Astrocyte (in vitro differentiated cells and primary cell): Measurements from ENCODE around the gene PBRM1. TPM values are rescaled to one million over a fixed set of nuclear protein-coding genes. Genes with fewer than 3 reads are reported as not detected.

Experiments
- DNase-seq: peaks from one replicate; pipeline ENCODE4 v3.0.0-alpha.2; 2010; ENCODE audit warnings: low read depth
- FAIRE-seq: peaks from 2 replicates; lab custom pipeline; 2011; peaks lifted over from hg19 to GRCh38; lab: Jason Lieb, UNC
- H2AFZ ChIP-seq: 2 replicates; pipeline ENCODE4 v1.6.0; 2012; ENCODE audit warnings: low read depth, low read length, inconsistent platforms
- H3K27ac ChIP-seq: 2 replicates; pipeline ENCODE4 v1.5.1; 2011; ENCODE audit warnings: low read depth, low read length, inconsistent platforms
- H3K27me3 ChIP-seq: 2 replicates; pipeline ENCODE4 v1.6.0; 2011; ENCODE audit warnings: low read length, inconsistent platforms; ENCODE audit not compliant: insufficient read depth
- H3K36me3 ChIP-seq: 2 replicates; pipeline ENCODE4 v1.5.1; 2011; ENCODE audit warnings: low read length, inconsistent platforms; ENCODE audit not compliant: insufficient read depth
- H3K4me1 ChIP-seq: 2 replicates; pipeline ENCODE4 v1.5.1; 2011; ENCODE audit warnings: low read length, inconsistent platforms; ENCODE audit not compliant: insufficient read depth
- H3K4me2 ChIP-seq: 2 replicates; pipeline ENCODE4 v1.6.0; 2012; ENCODE audit warnings: low read length, inconsistent platforms
- H3K4me3 ChIP-seq: 2 replicates; pipeline ENCODE4 v1.5.1; 2011; ENCODE audit warnings: low read depth, mild to moderate bottlenecking, low read length, inconsistent platforms; ENCODE audit not compliant: insufficient read depth
- H3K79me2 ChIP-seq: 2 replicates; pipeline ENCODE4 v1.6.0; 2012; ENCODE audit warnings: mild to moderate bottlenecking, low read length, inconsistent platforms; ENCODE audit not compliant: insufficient read depth
- H3K9ac ChIP-seq: 2 replicates; pipeline ENCODE4 v1.6.0; 2012; ENCODE audit warnings: mild to moderate bottlenecking, low read length, inconsistent platforms
- H3K9me3 ChIP-seq: 2 replicates; pipeline ENCODE4 v1.5.1; 2012; ENCODE audit warnings: low read depth, mild to moderate bottlenecking, low read length, inconsistent platforms; ENCODE audit not compliant: insufficient read depth
- H4K20me1 ChIP-seq: 2 replicates; pipeline ENCODE4 v1.6.0; 2012; ENCODE audit warnings: low read length, inconsistent platforms; ENCODE audit not compliant: insufficient read depth
- H3K27ac Mint-ChIP-seq: one replicate; pipeline ENCODE4 v1.8.0; 2021; ENCODE audit warnings: mild to moderate bottlenecking, mixed read lengths; ENCODE audit not compliant: unreplicated experiment
- H3K27me3 Mint-ChIP-seq: one replicate; pipeline ENCODE4 v1.8.0; 2021; ENCODE audit warnings: low read depth, mixed read lengths; ENCODE audit not compliant: unreplicated experiment
- H3K36me3 Mint-ChIP-seq: one replicate; pipeline ENCODE4 v1.8.0; 2021; ENCODE audit warnings: low read depth, mixed read lengths; ENCODE audit not compliant: unreplicated experiment
- H3K4me1 Mint-ChIP-seq: one replicate; pipeline ENCODE4 v1.8.0; 2021; ENCODE audit warnings: low read depth, mixed read lengths; ENCODE audit not compliant: unreplicated experiment
- H3K4me3 Mint-ChIP-seq: one replicate; pipeline ENCODE4 v1.8.0; 2021; ENCODE audit warnings: mild to moderate bottlenecking, moderate library complexity, mixed read lengths; ENCODE audit not compliant: unreplicated experiment
- H3K9me3 Mint-ChIP-seq: one replicate; pipeline ENCODE4 v1.8.0; 2021; ENCODE audit warnings: mild to moderate bottlenecking, mixed read lengths; ENCODE audit not compliant: unreplicated experiment
- EZH2 ChIP-seq: IDR thresholded peaks from 2 replicates; pipeline ENCODE4 v1.6.1; 2012; ENCODE audit warnings: mild to moderate bottlenecking, low read length, inconsistent platforms; ENCODE audit not compliant: insufficient read depth
- total RNA-seq: library from RNA; stranded (reverse); gene quantifications from 2 replicates; pipeline ENCODE4 v1.2.1, GENCODE V29; 2021
- TF ChIP-seq, protein P1 (sequence below): IDR thresholded peaks from 2 replicates; pipeline ENCODE4 v1.5.1; 2011; ENCODE audit warnings: low read depth, mild to moderate bottlenecking, inconsistent platforms, low read length, moderate library complexity; ENCODE audit not compliant: insufficient read depth

Gene PBRM1
- total RNA-seq, 1 donor from 2014 or later, result 54.5 TPM

DNA sequence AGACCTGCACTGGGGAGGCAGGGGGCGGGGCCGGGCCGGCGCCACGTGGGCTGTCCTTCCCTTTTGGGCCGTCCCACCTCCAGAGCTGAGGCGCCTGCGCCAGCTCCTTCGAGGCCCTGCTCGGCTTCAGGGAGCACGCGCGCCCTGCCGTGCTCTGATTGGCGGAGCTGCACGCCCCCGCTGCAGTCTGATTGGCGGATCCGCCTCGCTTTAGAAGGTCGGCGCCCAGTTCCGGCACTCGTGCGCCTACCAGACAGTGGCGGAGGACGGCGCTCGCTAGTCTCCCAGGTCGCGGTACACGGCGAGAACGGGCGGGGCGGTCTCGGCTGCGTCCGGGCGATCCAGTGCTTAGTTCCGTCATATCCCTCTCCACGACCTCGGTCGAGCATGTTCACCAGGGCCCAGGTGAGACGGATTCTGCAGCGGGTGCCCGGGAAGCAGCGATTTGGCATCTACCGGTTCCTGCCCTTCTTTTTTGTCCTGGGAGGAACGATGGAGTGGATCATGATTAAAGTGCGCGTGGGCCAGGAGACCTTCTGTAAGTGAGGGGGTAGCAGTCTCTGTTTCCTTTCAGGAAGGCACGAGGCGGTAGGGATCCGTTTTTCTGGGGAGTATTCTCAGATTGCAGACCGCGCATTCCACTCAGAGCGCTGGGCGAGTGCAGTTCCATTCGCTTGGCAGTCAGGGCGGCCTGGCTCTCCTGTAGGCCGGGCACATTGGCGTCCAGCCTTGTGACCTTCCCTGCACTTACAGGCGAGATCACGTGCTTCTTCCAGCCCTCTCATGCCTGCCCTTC is 149.1 kb downstream of the PBRM1 start, which contains the start of gene UQCC5:
TSS of gene UQCC5 (plus strand) at position 237 of the 796 bp plus-strand sequence. CDS start at position 388, 151 bp downstream.
- TF ChIP-seq EZH2, result no peak
- TF ChIP-seq, protein P1, sequence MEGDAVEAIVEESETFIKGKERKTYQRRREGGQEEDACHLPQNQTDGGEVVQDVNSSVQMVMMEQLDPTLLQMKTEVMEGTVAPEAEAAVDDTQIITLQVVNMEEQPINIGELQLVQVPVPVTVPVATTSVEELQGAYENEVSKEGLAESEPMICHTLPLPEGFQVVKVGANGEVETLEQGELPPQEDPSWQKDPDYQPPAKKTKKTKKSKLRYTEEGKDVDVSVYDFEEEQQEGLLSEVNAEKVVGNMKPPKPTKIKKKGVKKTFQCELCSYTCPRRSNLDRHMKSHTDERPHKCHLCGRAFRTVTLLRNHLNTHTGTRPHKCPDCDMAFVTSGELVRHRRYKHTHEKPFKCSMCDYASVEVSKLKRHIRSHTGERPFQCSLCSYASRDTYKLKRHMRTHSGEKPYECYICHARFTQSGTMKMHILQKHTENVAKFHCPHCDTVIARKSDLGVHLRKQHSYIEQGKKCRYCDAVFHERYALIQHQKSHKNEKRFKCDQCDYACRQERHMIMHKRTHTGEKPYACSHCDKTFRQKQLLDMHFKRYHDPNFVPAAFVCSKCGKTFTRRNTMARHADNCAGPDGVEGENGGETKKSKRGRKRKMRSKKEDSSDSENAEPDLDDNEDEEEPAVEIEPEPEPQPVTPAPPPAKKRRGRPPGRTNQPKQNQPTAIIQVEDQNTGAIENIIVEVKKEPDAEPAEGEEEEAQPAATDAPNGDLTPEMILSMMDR, result no peak
- H3K4me1 ChIP-seq, result peaks cover 49% of the 10 kb centered on the region
- no peaks in the 10 kb centered on the region for H3K27me3 ChIP-seq
- peak within 1 kb of the TSS; percentile 96 for H3K4me2 ChIP-seq
- no peaks in the 10 kb centered on the region for H3K9me3 ChIP-seq
- H3K9ac ChIP-seq, result peak within 1 kb of the TSS; percentile 95
- DNase-seq (peak; percentile 95), FAIRE-seq (peak; percentile 55)
- H3K79me2 ChIP-seq, result peaks cover 76% of the 10 kb centered on the region
- Mint-ChIP-seq H3K4me3 (peak within 1 kb of the TSS; percentile 99), H3K36me3 (peaks cover 11% of the 10 kb centered on the region), H3K27me3 (no peaks in the 10 kb centered on the region), H3K4me1 (peaks cover 23% of the 10 kb centered on the region), H3K9me3 (no peaks in the 10 kb centered on the region), H3K27ac (peak within 1 kb of the TSS; percentile 99)
- H3K27ac ChIP-seq, result peak within 1 kb of the TSS; percentile 83
- H4K20me1 ChIP-seq, result peaks cover 53% of the 10 kb centered on the region
- H2AFZ ChIP-seq, result peak within 1 kb of the TSS; percentile 11
- peak within 1 kb of the TSS; percentile 95 for H3K4me3 ChIP-seq
- peaks cover 10% of the 10 kb centered on the region for H3K36me3 ChIP-seq

DNA sequence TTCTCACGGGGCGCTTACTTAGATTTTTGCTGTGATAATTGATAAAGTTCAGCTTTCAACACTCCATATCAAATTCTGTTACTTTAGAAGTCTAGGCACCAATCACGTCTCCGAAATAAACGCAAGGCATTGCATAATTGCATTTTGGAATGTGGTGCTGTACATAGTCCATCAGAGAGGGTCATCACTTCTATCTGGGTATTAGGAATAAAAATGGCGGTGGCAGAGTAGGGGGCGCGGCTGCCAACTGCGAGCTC is 149.7 kb downstream of the PBRM1 start:
- H3K36me3 Mint-ChIP-seq, result peaks cover 11% of the 10 kb centered on the region
- H3K27me3 Mint-ChIP-seq, result no peaks in the 10 kb centered on the region
- Histone ChIP-seq H3K9ac (no peak overlapping the region), H3K4me2 (peak overlapping the region; percentile 87), H3K27me3 (no peaks in the 10 kb centered on the region), H4K20me1 (peaks cover 52% of the 10 kb centered on the region), H3K36me3 (peaks cover 6% of the 10 kb centered on the region), H3K9me3 (no peaks in the 10 kb centered on the region), H3K4me3 (peak overlapping the region; percentile 11), H2AFZ (no peak overlapping the region), H3K4me1 (peaks cover 54% of the 10 kb centered on the region), H3K79me2 (peaks cover 76% of the 10 kb centered on the region), H3K27ac (no peak overlapping the region)
- H3K4me1 Mint-ChIP-seq, result peaks cover 23% of the 10 kb centered on the region
- no peak for FAIRE-seq
- TF ChIP-seq, protein P1, result no peak
- no peak for TF ChIP-seq EZH2
- H3K9me3 Mint-ChIP-seq, result no peaks in the 10 kb centered on the region
- peak overlapping the region; percentile 80 for H3K4me3 Mint-ChIP-seq
- no peak overlapping the region for H3K27ac Mint-ChIP-seq
- DNase-seq, result no peak
